Right atrium auricular region (tissue), 2 donors: ENCODE measurements around the gene ABRAXAS1. TPM values are rescaled to one million over a fixed set of nuclear protein-coding genes. Genes with fewer than 3 reads are reported as not detected.

Source experiments
- DNase-seq: peaks from one replicate; pipeline ENCODE4 v3.0.0-alpha.2; 2019; ENCODE audit warnings: low spot score
- H3K27ac ChIP-seq, 2 donors: fragments of 200-600 bp; sonication (generic); 1 replicate in 1 of 2; 2 replicates in 1 of 2; pipeline ENCODE4 v1.5.1; 2016 to 2019
- H3K27me3 ChIP-seq, 2 donors: fragments of 200-600 bp; sonication (generic); one replicate each; pipeline versions ENCODE4 v1.5.1 to v1.6.0; 2017 to 2019
- H3K36me3 ChIP-seq: fragments of 200-600 bp; sonication (generic); one replicate; pipeline ENCODE4 v1.5.1; 2016
- H3K4me1 ChIP-seq, 2 donors: fragments of 200-600 bp; sonication (generic); one replicate each; pipeline versions ENCODE4 v1.5.1 to v1.6.0; 2017 to 2019
- H3K4me3 ChIP-seq, 2 donors: fragments of 200-600 bp; sonication (generic); 1 replicate in 1 of 2; 2 replicates in 1 of 2; pipeline ENCODE4 v1.5.1; 2017 to 2019; ENCODE audit warnings: mild to moderate bottlenecking in 1 of 2, moderate library complexity in 1 of 2
- H3K9me3 ChIP-seq, 2 donors: fragments of 200-600 bp; sonication (generic); one replicate each; pipeline ENCODE4 v1.5.1; 2019
- CTCF ChIP-seq, 2 donors: fragments of 200-600 bp; sonication (generic); IDR thresholded peaks; one replicate each; pipeline ENCODE4 v1.5.1; 2019; ENCODE audit warnings: antibody characterized with exemption in 2 of 2
- total RNA-seq, 2 donors: library from RNA; depleted of rRNA; stranded (reverse); fragments of >200 nt; gene quantifications; one replicate each; pipeline ENCODE4 v1.1.0, GENCODE V29; 2016

The ABRAXAS1 gene
- total RNA-seq, 2 donors from 2014 or later = 3.8 to 5.7 TPM

DNA sequence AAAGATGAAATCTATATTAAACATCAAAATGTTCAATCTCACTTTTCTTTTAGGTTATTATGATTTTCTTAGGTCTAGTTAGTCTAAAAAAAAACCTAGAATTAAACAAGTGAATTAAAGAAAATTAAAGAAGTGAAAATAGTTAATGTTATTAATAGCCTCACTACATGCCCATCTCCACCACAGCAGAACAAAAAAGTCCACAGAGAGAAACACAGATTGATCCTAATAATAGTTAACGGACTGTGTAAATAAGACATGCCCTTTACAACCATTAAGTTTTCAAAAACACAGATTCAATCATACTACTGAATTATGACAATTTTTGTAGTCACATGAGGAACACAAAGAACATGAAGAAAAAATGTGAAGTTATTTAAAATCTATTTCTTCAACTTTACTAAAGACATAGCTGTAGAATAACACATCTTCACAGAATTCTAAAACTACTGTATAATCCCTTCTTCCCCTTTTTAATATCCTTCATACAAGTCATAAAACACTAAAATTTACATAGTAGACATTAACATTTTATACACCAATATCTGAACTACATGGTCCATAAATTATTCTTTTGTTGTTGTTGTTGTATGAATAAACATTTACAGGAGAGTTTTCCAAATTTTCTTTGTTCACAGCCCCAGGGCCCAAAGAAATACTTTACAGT is 44.6 kb downstream of the ABRAXAS1 start:
- H3K36me3 ChIP-seq = peaks cover 57% of the 10 kb centered on the region

DNA sequence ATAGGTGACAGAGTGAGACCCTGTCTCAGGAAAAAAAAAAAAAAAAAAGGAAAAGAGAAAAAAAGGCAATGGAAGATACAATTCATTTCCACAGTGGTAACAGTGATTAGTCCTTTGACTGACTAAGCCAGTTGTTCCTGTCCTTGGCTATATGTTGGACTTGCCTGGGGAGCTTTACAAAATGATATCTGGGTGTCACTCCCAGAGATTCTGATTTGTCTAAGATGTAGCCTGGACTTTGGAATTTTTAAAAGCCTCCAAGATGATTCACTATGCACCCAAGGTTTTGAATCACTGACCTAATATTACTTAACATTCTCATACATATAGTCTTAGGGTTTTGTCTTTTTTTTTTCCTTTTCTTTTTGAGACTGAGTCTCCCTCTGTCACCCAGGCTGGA is 46.2 kb downstream of the ABRAXAS1 start:
- Histone ChIP-seq H3K4me3 (no peak overlapping the region), H3K27ac (no peak overlapping the region), H3K36me3 (peaks cover 46% of the 10 kb centered on the region), H3K27me3 (no peaks in the 10 kb centered on the region), H3K4me1 (no peaks in the 10 kb centered on the region), H3K9me3 (no peaks in the 10 kb centered on the region)
- no peak for TF ChIP-seq CTCF (IDR thresholded peaks at IDR 0.05)
- DNase-seq = no peak

More for the DNA sequence above, 44.6 kb downstream of the ABRAXAS1 start:
- Histone ChIP-seq H3K4me3 (no peak overlapping the region), H3K27me3 (no peaks in the 10 kb centered on the region), H3K4me1 (no peaks in the 10 kb centered on the region), H3K9me3 (no peaks in the 10 kb centered on the region), H3K27ac (no peak overlapping the region)
- DNase-seq = no peak
- no peak for TF ChIP-seq CTCF (IDR thresholded peaks at IDR 0.05)

- no peaks in the 10 kb centered on the region for H3K4me1 ChIP-seq
- no peak for DNase-seq
- no peak overlapping the region for H3K4me3 ChIP-seq
- no peaks in the 10 kb centered on the region for H3K27me3 ChIP-seq
- H3K9me3 ChIP-seq = no peaks in the 10 kb centered on the region
- no peak overlapping the region for H3K27ac ChIP-seq
- TF ChIP-seq CTCF (IDR thresholded peaks at IDR 0.05) = no peak
- H3K36me3 ChIP-seq = peaks cover 31% of the 10 kb centered on the region
Observed at GRCh38 chr4:83436680-83437079, 48.2 kb downstream of the ABRAXAS1 start.

DNA sequence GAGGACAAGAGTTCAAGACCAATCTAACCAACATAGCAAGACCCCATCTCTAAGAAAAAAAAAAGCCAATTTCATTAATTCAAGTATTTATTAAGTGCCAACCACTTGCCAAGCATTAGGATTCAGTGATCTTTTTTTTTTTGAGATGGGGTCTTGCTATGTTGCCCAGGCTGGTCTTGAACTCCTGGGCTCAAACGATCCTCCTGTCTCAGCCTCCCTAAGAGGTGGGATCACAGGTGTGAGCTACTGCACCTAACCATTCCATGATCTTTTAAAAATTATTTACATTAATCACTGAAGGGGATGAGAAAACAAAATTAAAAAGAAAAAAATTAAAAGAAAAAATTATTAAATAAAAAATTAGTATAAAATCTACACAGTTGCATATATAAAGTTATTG is 53.7 kb downstream of the ABRAXAS1 start:
- H3K36me3 ChIP-seq = peaks cover 37% of the 10 kb centered on the region

DNA sequence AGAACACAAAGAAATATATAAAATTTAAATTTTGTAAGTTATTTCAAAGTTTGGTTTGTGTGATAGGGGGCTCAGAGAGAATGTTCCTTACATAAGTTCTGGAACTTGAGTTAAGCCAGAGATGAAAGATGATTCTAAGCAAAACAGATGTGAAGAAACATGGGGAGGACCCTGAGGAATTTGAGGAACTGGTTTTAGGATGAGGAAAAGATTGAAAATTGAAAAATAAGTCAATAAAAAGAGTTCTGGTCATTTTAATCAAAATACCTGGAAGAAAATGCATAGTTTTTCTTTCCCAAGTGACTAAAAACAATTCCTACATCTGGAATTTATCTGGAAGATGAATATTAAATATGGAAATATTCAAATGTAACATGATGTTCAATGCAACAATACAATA is 66.7 kb downstream of the ABRAXAS1 start:
- no peak overlapping the region for H3K4me3 ChIP-seq
- no peaks in the 10 kb centered on the region for H3K4me1 ChIP-seq
- no peak overlapping the region for H3K27ac ChIP-seq
- DNase-seq = no peak
- H3K27me3 ChIP-seq = no peaks in the 10 kb centered on the region
- H3K9me3 ChIP-seq = no peaks in the 10 kb centered on the region
- no peak for TF ChIP-seq CTCF (IDR thresholded peaks at IDR 0.05)
- H3K36me3 ChIP-seq = peaks cover 66% of the 10 kb centered on the region

More for the DNA sequence above, 53.7 kb downstream of the ABRAXAS1 start:
- no peak for TF ChIP-seq CTCF (IDR thresholded peaks at IDR 0.05)
- H3K4me1 ChIP-seq = no peaks in the 10 kb centered on the region
- no peak for DNase-seq
- no peak overlapping the region for H3K27ac ChIP-seq
- no peaks in the 10 kb centered on the region for H3K27me3 ChIP-seq
- H3K4me3 ChIP-seq = no peak overlapping the region
- no peaks in the 10 kb centered on the region for H3K9me3 ChIP-seq

- Histone ChIP-seq H3K9me3 (no peaks in the 10 kb centered on the region), H3K4me3 (no peak overlapping the region), H3K36me3 (peaks cover 60% of the 10 kb centered on the region), H3K27me3 (no peaks in the 10 kb centered on the region), H3K27ac (no peak overlapping the region), H3K4me1 (no peaks in the 10 kb centered on the region)
- no peak for TF ChIP-seq CTCF (IDR thresholded peaks at IDR 0.05)
- no peak for DNase-seq
Observed at GRCh38 chr4:83417566-83417965, 67.3 kb downstream of the ABRAXAS1 start.
